ENCODE measurements around the gene BRAT1. TPM values are rescaled to one million over a fixed set of nuclear protein-coding genes. Genes with fewer than 3 reads are reported as not detected.

The BRAT1 gene
- total and polyA plus RNA-seq, 2 experiments from 2014 or later = 32.5 to 76.8 TPM

DNA sequence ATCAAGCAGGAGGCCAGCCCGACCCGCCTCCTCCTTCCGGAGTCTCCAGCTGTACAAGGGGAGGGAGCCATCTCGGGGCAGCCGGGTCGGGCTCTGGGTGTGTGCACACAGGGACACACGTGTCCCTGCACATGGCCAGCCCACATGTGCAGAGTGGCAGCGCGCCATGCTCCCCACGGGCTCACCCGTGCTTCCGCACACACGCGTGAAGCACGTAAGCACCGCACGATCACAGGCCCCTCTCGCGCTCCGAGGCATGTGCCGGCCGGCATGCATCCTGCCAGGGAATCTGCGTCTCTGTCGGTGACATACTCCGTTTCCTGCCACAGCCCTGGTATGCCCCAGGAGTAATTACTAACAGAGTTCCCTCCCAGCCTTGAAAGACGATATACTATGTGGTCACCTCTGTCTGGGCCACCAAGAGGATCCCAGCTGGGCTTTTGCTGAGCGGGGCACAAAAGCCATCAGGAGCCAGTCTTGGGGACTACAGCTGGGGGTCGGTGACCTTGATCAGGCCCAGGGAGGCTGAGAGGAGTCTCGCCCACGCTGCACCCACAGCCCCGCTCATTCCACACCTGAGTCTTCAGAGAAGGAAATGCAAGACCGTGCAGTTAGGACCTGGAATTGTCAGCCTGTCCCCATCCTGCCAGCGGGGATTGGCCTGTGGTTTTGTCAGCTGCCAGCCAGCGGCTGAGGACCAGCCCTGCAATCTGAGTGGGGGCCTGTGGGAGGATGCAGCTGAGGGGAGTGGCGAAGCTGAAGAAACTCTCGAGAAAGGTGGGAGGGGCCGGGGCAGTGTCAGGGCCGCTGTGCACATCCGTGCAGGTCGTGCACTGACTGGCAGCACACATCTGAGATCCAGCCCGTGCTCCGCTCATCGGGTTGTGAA is 46.8 kb downstream of the BRAT1 start:
- DNase-seq (ENCODE audit: low spot score) = no peak
- Histone ChIP-seq H3K27me3 (ENCODE audit: insufficient read depth) (no peaks in the 10 kb centered on the region), H3K4me3 (no peak overlapping the region), H3K79me2 (replicated peaks; ENCODE audit: insufficient read depth) (no peaks in the 10 kb centered on the region), H2AFZ (no peak overlapping the region), H3K4me2 (no peak overlapping the region), H3K4me1 (ENCODE audit: insufficient read depth) (no peaks in the 10 kb centered on the region), H3K36me3 (ENCODE audit: insufficient read depth) (no peaks in the 10 kb centered on the region), H3K27ac (ENCODE audit: low read depth) (0 out of 2 replicates have a peak overlapping the region, but pooled peaks have one; percentile 32), H3K9me2 (ENCODE audit: insufficient read depth) (no peaks in the 10 kb centered on the region), H4K20me1 (replicated peaks; ENCODE audit: insufficient read depth) (no peaks in the 10 kb centered on the region), H3F3A (replicated peaks; ENCODE audit: low read depth) (0 out of 2 replicates have a peak, but pooled peaks cover 10% of the 10 kb centered on the region)
- peaks cover 11% of the 10 kb centered on the region; the same call in 2 of the 3 replicates for H3K4me1 Mint-ChIP-seq
- peaks cover 8% of the 10 kb centered on the region for H3K27me3 Mint-ChIP-seq (ENCODE audit: insufficient read depth, low read depth, poor library complexity)
- H3K27ac Mint-ChIP-seq = no peak overlapping the region; the same call in 1 of the 2 replicates
- no peak overlapping the region for H3K4me3 Mint-ChIP-seq
- TF ChIP-seq ZNF114 (CRISPR knock-in tag; IDR thresholded peaks at IDR 0.05) (no peak), ZNF331 (CRISPR knock-in tag; IDR thresholded peaks at IDR 0.05; ENCODE audit: low read depth) (no peak), CREB1 (CRISPR knock-in tag; IDR thresholded peaks at IDR 0.05; ENCODE audit: low read depth) (no peak), STAT1 (IDR thresholded peaks at IDR 0.05; ENCODE audit: unreplicated experiment) (no peak), EZH2phosphoT487 (IDR thresholded peaks at IDR 0.05; ENCODE audit: unreplicated experiment) (no peak), JUNB (IDR thresholded peaks at IDR 0.05; ENCODE audit: unreplicated experiment) (no peak), NANOG (IDR thresholded peaks at IDR 0.05; ENCODE audit: borderline replicate concordance) (no peak), EZH2 (IDR thresholded peaks at IDR 0.05; ENCODE audit: low read depth, unreplicated experiment) (no peak), POLR2AphosphoS5 (IDR thresholded peaks at IDR 0.05; ENCODE audit: low read depth) (no peak)
- TF ChIP-seq, protein P1, sequence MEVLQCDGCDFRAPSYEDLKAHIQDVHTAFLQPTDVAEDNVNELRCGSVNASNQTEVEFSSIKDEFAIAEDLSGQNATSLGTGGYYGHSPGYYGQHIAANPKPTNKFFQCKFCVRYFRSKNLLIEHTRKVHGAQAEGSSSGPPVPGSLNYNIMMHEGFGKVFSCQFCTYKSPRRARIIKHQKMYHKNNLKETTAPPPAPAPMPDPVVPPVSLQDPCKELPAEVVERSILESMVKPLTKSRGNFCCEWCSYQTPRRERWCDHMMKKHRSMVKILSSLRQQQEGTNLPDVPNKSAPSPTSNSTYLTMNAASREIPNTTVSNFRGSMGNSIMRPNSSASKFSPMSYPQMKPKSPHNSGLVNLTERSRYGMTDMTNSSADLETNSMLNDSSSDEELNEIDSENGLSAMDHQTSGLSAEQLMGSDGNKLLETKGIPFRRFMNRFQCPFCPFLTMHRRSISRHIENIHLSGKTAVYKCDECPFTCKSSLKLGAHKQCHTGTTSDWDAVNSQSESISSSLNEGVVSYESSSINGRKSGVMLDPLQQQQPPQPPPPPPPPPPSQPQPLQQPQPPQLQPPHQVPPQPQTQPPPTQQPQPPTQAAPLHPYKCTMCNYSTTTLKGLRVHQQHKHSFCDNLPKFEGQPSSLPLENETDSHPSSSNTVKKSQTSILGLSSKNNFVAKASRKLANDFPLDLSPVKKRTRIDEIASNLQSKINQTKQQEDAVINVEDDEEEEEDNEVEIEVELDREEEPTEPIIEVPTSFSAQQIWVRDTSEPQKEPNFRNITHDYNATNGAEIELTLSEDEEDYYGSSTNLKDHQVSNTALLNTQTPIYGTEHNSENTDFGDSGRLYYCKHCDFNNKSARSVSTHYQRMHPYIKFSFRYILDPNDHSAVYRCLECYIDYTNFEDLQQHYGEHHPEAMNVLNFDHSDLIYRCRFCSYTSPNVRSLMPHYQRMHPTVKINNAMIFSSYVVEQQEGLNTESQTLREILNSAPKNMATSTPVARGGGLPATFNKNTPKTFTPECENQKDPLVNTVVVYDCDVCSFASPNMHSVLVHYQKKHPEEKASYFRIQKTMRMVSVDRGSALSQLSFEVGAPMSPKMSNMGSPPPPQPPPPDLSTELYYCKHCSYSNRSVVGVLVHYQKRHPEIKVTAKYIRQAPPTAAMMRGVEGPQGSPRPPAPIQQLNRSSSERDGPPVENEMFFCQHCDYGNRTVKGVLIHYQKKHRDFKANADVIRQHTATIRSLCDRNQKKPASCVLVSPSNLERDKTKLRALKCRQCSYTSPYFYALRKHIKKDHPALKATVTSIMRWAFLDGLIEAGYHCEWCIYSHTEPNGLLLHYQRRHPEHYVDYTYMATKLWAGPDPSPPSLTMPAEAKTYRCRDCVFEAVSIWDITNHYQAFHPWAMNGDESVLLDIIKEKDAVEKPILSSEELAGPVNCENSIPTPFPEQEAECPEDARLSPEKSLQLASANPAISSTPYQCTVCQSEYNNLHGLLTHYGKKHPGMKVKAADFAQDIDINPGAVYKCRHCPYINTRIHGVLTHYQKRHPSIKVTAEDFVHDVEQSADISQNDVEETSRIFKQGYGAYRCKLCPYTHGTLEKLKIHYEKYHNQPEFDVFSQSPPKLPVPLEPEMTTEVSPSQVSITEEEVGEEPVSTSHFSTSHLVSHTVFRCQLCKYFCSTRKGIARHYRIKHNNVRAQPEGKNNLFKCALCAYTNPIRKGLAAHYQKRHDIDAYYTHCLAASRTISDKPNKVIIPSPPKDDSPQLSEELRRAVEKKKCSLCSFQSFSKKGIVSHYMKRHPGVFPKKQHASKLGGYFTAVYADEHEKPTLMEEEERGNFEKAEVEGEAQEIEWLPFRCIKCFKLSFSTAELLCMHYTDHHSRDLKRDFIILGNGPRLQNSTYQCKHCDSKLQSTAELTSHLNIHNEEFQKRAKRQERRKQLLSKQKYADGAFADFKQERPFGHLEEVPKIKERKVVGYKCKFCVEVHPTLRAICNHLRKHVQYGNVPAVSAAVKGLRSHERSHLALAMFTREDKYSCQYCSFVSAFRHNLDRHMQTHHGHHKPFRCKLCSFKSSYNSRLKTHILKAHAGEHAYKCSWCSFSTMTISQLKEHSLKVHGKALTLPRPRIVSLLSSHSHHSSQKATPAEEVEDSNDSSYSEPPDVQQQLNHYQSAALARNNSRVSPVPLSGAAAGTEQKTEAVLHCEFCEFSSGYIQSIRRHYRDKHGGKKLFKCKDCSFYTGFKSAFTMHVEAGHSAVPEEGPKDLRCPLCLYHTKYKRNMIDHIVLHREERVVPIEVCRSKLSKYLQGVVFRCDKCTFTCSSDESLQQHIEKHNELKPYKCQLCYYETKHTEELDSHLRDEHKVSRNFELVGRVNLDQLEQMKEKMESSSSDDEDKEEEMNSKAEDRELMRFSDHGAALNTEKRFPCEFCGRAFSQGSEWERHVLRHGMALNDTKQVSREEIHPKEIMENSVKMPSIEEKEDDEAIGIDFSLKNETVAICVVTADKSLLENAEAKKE (CRISPR knock-in tag; IDR thresholded peaks at IDR 0.05) = no peak
- TF ChIP-seq, protein P2, sequence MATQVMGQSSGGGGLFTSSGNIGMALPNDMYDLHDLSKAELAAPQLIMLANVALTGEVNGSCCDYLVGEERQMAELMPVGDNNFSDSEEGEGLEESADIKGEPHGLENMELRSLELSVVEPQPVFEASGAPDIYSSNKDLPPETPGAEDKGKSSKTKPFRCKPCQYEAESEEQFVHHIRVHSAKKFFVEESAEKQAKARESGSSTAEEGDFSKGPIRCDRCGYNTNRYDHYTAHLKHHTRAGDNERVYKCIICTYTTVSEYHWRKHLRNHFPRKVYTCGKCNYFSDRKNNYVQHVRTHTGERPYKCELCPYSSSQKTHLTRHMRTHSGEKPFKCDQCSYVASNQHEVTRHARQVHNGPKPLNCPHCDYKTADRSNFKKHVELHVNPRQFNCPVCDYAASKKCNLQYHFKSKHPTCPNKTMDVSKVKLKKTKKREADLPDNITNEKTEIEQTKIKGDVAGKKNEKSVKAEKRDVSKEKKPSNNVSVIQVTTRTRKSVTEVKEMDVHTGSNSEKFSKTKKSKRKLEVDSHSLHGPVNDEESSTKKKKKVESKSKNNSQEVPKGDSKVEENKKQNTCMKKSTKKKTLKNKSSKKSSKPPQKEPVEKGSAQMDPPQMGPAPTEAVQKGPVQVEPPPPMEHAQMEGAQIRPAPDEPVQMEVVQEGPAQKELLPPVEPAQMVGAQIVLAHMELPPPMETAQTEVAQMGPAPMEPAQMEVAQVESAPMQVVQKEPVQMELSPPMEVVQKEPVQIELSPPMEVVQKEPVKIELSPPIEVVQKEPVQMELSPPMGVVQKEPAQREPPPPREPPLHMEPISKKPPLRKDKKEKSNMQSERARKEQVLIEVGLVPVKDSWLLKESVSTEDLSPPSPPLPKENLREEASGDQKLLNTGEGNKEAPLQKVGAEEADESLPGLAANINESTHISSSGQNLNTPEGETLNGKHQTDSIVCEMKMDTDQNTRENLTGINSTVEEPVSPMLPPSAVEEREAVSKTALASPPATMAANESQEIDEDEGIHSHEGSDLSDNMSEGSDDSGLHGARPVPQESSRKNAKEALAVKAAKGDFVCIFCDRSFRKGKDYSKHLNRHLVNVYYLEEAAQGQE (IDR thresholded peaks at IDR 0.05; ENCODE audit: unreplicated experiment) = no peak
- TF ChIP-seq, protein P3, sequence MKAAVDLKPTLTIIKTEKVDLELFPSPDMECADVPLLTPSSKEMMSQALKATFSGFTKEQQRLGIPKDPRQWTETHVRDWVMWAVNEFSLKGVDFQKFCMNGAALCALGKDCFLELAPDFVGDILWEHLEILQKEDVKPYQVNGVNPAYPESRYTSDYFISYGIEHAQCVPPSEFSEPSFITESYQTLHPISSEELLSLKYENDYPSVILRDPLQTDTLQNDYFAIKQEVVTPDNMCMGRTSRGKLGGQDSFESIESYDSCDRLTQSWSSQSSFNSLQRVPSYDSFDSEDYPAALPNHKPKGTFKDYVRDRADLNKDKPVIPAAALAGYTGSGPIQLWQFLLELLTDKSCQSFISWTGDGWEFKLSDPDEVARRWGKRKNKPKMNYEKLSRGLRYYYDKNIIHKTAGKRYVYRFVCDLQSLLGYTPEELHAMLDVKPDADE (IDR thresholded peaks at IDR 0.05) = no peak
- TF ChIP-seq, protein P4, sequence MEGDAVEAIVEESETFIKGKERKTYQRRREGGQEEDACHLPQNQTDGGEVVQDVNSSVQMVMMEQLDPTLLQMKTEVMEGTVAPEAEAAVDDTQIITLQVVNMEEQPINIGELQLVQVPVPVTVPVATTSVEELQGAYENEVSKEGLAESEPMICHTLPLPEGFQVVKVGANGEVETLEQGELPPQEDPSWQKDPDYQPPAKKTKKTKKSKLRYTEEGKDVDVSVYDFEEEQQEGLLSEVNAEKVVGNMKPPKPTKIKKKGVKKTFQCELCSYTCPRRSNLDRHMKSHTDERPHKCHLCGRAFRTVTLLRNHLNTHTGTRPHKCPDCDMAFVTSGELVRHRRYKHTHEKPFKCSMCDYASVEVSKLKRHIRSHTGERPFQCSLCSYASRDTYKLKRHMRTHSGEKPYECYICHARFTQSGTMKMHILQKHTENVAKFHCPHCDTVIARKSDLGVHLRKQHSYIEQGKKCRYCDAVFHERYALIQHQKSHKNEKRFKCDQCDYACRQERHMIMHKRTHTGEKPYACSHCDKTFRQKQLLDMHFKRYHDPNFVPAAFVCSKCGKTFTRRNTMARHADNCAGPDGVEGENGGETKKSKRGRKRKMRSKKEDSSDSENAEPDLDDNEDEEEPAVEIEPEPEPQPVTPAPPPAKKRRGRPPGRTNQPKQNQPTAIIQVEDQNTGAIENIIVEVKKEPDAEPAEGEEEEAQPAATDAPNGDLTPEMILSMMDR (conservative IDR thresholded peaks at IDR 0.05; ENCODE audit: low read depth in 2 of 2) = no peak
- ATAC-seq = no peak
- no peaks in the 10 kb centered on the region for H3K36me3 Mint-ChIP-seq (ENCODE audit: low read depth)
- H3K9me3 Mint-ChIP-seq = no peaks in the 10 kb centered on the region
